ENCODE data around the gene GLIS1. TPM values are rescaled to one million over a fixed set of nuclear protein-coding genes. Genes with fewer than 3 reads are reported as not detected.

The GLIS1 gene
- total and polyA plus RNA-seq, 2 of the 8 experiments (the other 6 are each of a cell fraction or from before 2014, with no cell fraction given), result 0.15 to 0.22 TPM

DNA sequence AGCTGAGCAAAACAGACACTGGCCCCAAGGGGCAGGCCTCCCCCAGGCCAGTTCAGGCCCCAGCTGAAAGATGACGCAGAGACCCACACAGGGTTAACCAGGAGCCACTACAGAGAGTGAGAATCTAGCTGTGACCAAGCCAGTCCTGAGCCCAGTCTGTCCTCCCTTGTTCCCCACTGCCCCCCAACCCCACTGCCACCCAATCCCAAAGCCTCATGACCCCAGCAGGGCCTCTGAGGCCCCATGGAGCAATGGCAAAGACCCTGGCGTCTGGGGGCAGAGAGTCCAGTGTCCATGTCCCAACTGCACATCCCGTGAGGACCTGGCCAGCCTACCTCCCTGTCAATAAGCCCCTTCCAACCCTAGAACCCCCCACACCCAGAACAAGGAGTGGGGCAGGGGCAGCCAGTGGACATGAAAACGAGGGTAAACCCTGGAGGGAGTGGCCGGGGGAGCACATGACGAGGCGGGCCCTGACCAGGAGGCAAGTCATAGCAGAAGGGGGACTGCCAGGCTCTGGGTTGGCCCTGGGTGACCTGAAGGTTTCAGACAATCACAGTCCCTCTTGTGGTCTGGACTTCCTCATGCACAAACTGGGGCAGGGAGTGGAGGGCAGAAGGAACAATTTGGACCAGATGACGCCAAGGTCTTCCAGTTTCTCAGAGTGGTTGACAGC lies 100.5 kb downstream of the GLIS1 start:
- Histone ChIP-seq H3K27me3 (replicated peaks in 1 of 4; ENCODE audit: control insufficient read depth in 3 of 4, extremely low read depth in 1 of 4, insufficient read depth in 3 of 4, low read length in 3 of 4) (no peaks in the 10 kb centered on the region), H3K9me3 (ENCODE audit: insufficient read depth in 2 of 2, low read depth in 1 of 2, low read length in 1 of 2) (no peaks in the 10 kb centered on the region), H3K9ac (replicated peaks in 1 of 4; ENCODE audit: extremely low read depth in 1 of 4, low read depth in 3 of 4, low read length in 3 of 4) (no peak overlapping the region), H4K5ac (ENCODE audit: insufficient read length, low read depth, low read length) (no peak overlapping the region), H4K91ac (replicated peaks; ENCODE audit: insufficient read length, low read length) (no peak overlapping the region), H3K4ac (replicated peaks; ENCODE audit: insufficient read length, low read depth, low read length) (no peak overlapping the region), H3K23ac (ENCODE audit: insufficient read length) (no peak overlapping the region), H3K4me1 (replicated peaks in 1 of 4; ENCODE audit: control insufficient read depth in 3 of 4, insufficient read depth in 4 of 4, low read length in 3 of 4) (peaks cover 0 to 5% (median 4%) of the 10 kb centered on the region in 4 experiments; a peak in 5 of 7 replicates), H3K56ac (replicated peaks; ENCODE audit: insufficient read length, low read depth, low read length) (no peak overlapping the region), H3K23me2 (ENCODE audit: low read depth, low read length) (no peaks in the 10 kb centered on the region), H4K8ac (ENCODE audit: extremely low read depth, insufficient read depth, low read length) (no peak overlapping the region), H3K27ac (ENCODE audit: low read depth, low read length) (no peak overlapping the region), H2BK120ac (replicated peaks; ENCODE audit: low read depth, low read length) (no peak overlapping the region), H3K18ac (ENCODE audit: extremely low read depth, low read length) (no peak overlapping the region), H3K79me2 (ENCODE audit: control insufficient read depth in 1 of 2, insufficient read depth in 2 of 2, low read length in 2 of 2) (no peaks in the 10 kb centered on the region), H2BK20ac (ENCODE audit: low read length) (no peak overlapping the region), H3K4me3 (ENCODE audit: extremely low read depth in 1 of 4, insufficient read depth in 2 of 4, low read depth in 3 of 4, low read length in 4 of 4) (no peak overlapping the region), H3K79me1 (ENCODE audit: low read depth, low read length) (no peaks in the 10 kb centered on the region), H2AK5ac (ENCODE audit: low read depth, low read length) (no peak overlapping the region), H3K4me2 (ENCODE audit: insufficient read depth in 1 of 2, low read depth in 2 of 2, low read length in 2 of 2) (no peak overlapping the region), H3K14ac (ENCODE audit: insufficient read length) (no peak overlapping the region), H4K20me1 (replicated peaks in 1 of 2; ENCODE audit: control insufficient read depth in 1 of 2, insufficient read depth in 2 of 2, low read length in 2 of 2) (no peaks in the 10 kb centered on the region), H2BK5ac (ENCODE audit: low read depth, low read length) (no peak overlapping the region), H3K36me3 (ENCODE audit: control insufficient read depth in 2 of 4, insufficient read depth in 4 of 4, low read length in 3 of 4) (no peaks in the 10 kb centered on the region), H2BK15ac (ENCODE audit: low read length) (no peak overlapping the region), H2BK12ac (ENCODE audit: low read depth, low read length) (no peak overlapping the region), H2AFZ (ENCODE audit: low read length) (no peak overlapping the region)
- POLR2A ChIA-PET (ENCODE audit: partially characterized antibody), result no interaction called here
- CTCF ChIA-PET (ENCODE audit: partially characterized antibody), result interaction anchor here (1.5 to 2.7 kb wide), 3 partner anchors 21 to 235 kb away, joined by 5 to 15 read pairs (median 6); no protein-coding TSS in a partner anchor
- DNase-seq (ENCODE audit: low read depth in 1 of 2, low spot score in 2 of 2) (no peak), FAIRE-seq (no peak)
- TF ChIP-seq RBBP5 (IDR thresholded peaks at IDR 0.05; ENCODE audit: borderline replicate concordance, low read depth, low read length) (no peak), CTBP2 (IDR thresholded peaks at IDR 0.05; ENCODE audit: borderline replicate concordance, insufficient read depth, insufficient read length, low read length) (no peak)
- 90% methylated on average over 8 of the region's 8 CpGs; no CpG with 5 or more reads in 1 of the 2 experiments for WGBS, 2 experiments (ENCODE audit: extremely low coverage in 1 of 2, insufficient coverage in 1 of 2, insufficient read length in 1 of 2, insufficient replicate concordance in 2 of 2, low coverage in 1 of 2, low lambda C conversion rate in 2 of 2, missing lambda C conversion rate in 1 of 2)

Measured in H1 (cell line).